K562 (cell line): Measurements from ENCODE around the gene PRTFDC1. TPM values are rescaled to one million over a fixed set of nuclear protein-coding genes. Genes with fewer than 3 reads are reported as not detected.
A peak's percentile ranks its signal among the peaks of the same experiment; 100 is the strongest.

Experiments
- ATAC-seq: fragments of 200-7000 bp; cut with Tn5 transposase; 3 replicates; pipeline ENCODE4 v1.9.1; 2020; ENCODE audit warnings: moderate library complexity
- BruUV-seq: library from RNA; stranded (reverse); fragments of 400-500 nt; replicated peaks from 2 replicates; lab custom pipeline; 2021; lab: Mats Ljungman, UMichigan
- CTCF ChIA-PET: fragments of 300-600 bp; formaldehyde crosslinking; extraction: SDS; loops from one replicate; lab custom pipeline; 2021; ENCODE audit warnings: low intra/inter-chr PET ratio; lab: Yijun Ruan, JAX
- POLR2A ChIA-PET: fragments of 300-600, 350-650 bp; sonication (Branson Sonifier 250); formaldehyde crosslinking; extraction: SDS; loops from one replicate; lab custom pipeline; 2021; ENCODE audit warnings: antibody characterized with exemption, inconsistent platforms; lab: Yijun Ruan, JAX
- DNase-seq, 4 experiments: peaks; one replicate each; pipeline versions ENCODE4 v3.0.0 to v3.0.0-alpha.2; 2011 to 2018; ENCODE audit warnings: low spot score in 3 of 4, mixed read lengths in 3 of 4; ENCODE audit errors: extremely low read depth in 1 of 4
- FAIRE-seq: peaks from 2 replicates; lab custom pipeline; 2011; peaks lifted over from hg19 to GRCh38; lab: Jason Lieb, UNC
- H2AFZ ChIP-seq: 2 replicates; pipeline ENCODE4 v1.6.0; 2011; ENCODE audit warnings: low read depth, low read length, control low read depth, inconsistent platforms
- H3K27ac ChIP-seq: fragments of 200-600 bp; 3 replicates; pipeline ENCODE4 v1.8.0; 2011; ENCODE audit warnings: low read depth, mild to moderate bottlenecking, control low read depth, inconsistent platforms, low read length, moderate library complexity, mixed read lengths; ENCODE audit errors: extremely low read depth
- H3K27me3 ChIP-seq, 2 experiments: fragments of 300-600 bp in 1 of 2; 2 replicates in 1 of 2; 3 replicates in 1 of 2; pipeline versions ENCODE4 v1.6.0 to v1.8.0; 2011; ENCODE audit warnings: inconsistent platforms in 2 of 2, low read length in 2 of 2, mild to moderate bottlenecking in 1 of 2, mixed read lengths in 1 of 2, moderate library complexity in 1 of 2; ENCODE audit not compliant: control insufficient read depth in 2 of 2, insufficient read depth in 2 of 2
- H3K36me3 ChIP-seq: fragments of 300-600 bp; 3 replicates; pipeline ENCODE4 v1.8.0; 2011; ENCODE audit warnings: mild to moderate bottlenecking, low read length, inconsistent platforms; ENCODE audit not compliant: control insufficient read depth, insufficient read depth
- H3K4me1 ChIP-seq, 2 experiments: fragments of 200-600 bp in 1 of 2; replicated peaks in 1 of 2; 2 replicates in 1 of 2; 3 replicates in 1 of 2; pipeline versions ENCODE4 v1.5.1 to v1.8.0; 2011; ENCODE audit warnings: inconsistent platforms in 2 of 2, low read length in 2 of 2, mild to moderate bottlenecking in 1 of 2, mixed read lengths in 1 of 2, moderate library complexity in 1 of 2; ENCODE audit not compliant: control insufficient read depth in 2 of 2, insufficient read depth in 2 of 2
- H3K4me2 ChIP-seq: 2 replicates; pipeline ENCODE4 v1.6.1; 2011; ENCODE audit warnings: low read length, control low read depth, inconsistent platforms, mixed read lengths; ENCODE audit not compliant: insufficient read depth
- H3K4me3 ChIP-seq: fragments of 200-600 bp; sonication (generic), shearing (Covaris generic); 2 replicates; pipeline ENCODE4 v1.5.1; 2016; ENCODE audit warnings: control low read depth, inconsistent platforms
- H3K79me2 ChIP-seq: fragments of 200-600 bp; 3 replicates; pipeline ENCODE4 v1.8.0; 2011; ENCODE audit warnings: low read length, inconsistent platforms; ENCODE audit not compliant: control insufficient read depth, insufficient read depth
- H3K9ac ChIP-seq, 2 experiments: 2 replicates each; pipeline versions ENCODE4 v1.6.0 to v1.6.1; 2011; ENCODE audit warnings: low read depth in 2 of 2, low read length in 2 of 2, control low read depth in 1 of 2, inconsistent platforms in 1 of 2, mild to moderate bottlenecking in 1 of 2, mixed read lengths in 1 of 2; ENCODE audit not compliant: insufficient read depth in 1 of 2
- H3K9me1 ChIP-seq: one replicate; pipeline ENCODE4 v1.6.0; 2011; ENCODE audit warnings: inconsistent platforms, mild to moderate bottlenecking, low read length, moderate library complexity; ENCODE audit not compliant: control insufficient read depth, insufficient read depth
- H3K9me3 ChIP-seq: replicated peaks from 2 replicates; pipeline ENCODE4 v1.5.1; 2011; ENCODE audit warnings: low read depth, low read length, inconsistent platforms; ENCODE audit not compliant: control insufficient read depth, insufficient read depth
- H4K20me1 ChIP-seq: replicated peaks from 2 replicates; pipeline ENCODE4 v1.6.1; 2011; ENCODE audit warnings: low read length, inconsistent platforms, mixed read lengths; ENCODE audit not compliant: control insufficient read depth, insufficient read depth
- ARID1B ChIP-seq: fragments of 450-650 bp; IDR thresholded peaks from 2 replicates; pipeline ENCODE4 v1.6.1; 2016; ENCODE audit warnings: antibody characterized with exemption, mild to moderate bottlenecking, inconsistent platforms
- BRD9 ChIP-seq: fragments of 450-650 bp; IDR thresholded peaks from 2 replicates; pipeline ENCODE4 v1.6.1; 2018; ENCODE audit warnings: low read depth; ENCODE audit not compliant: partially characterized antibody
- CEBPB ChIP-seq: fragments of 450-650 bp; IDR thresholded peaks from 2 replicates; pipeline ENCODE4 v1.6.1; 2016; ENCODE audit warnings: missing genetic modification characterization, missing compliant biosample characterization
- FOXA1 ChIP-seq: fragments of 450-650 bp; IDR thresholded peaks from 2 replicates; pipeline ENCODE4 v1.6.1; 2016; ENCODE audit warnings: mild to moderate bottlenecking, borderline replicate concordance
- HMGN3 ChIP-seq: IDR thresholded peaks from 2 replicates; pipeline ENCODE4 v1.6.1; 2011; ENCODE audit warnings: borderline replicate concordance, low read depth, mild to moderate bottlenecking, mixed read lengths, low read length; ENCODE audit not compliant: insufficient read length; ENCODE audit errors: extremely low read depth
- NUFIP1 ChIP-seq: fragments of 450-650 bp; IDR thresholded peaks from 2 replicates; pipeline ENCODE4 v1.6.1; 2018; ENCODE audit not compliant: partially characterized antibody
- RBFOX2 ChIP-seq: fragments of 200-400 bp; formaldehyde crosslinking; IDR thresholded peaks from 2 replicates; pipeline ENCODE4 v1.6.1; 2017; ENCODE audit warnings: low read depth, mild to moderate bottlenecking, low read length, moderate library complexity
- ZNF668 ChIP-seq: fragments of 250-450 bp; sonication (Bioruptor Pico); IDR thresholded peaks from 2 replicates; pipeline ENCODE4 v1.8.0; 2022; ENCODE audit warnings: mild to moderate bottlenecking, inconsistent platforms
- ZNF780A ChIP-seq: fragments of 250-450 bp; sonication (Bioruptor Pico); IDR thresholded peaks from 2 replicates; pipeline ENCODE4 v1.5.0; 2021; ENCODE audit warnings: mild to moderate bottlenecking
- ZNF79 ChIP-seq: fragments of 250-450 bp; sonication (Bioruptor Pico); IDR thresholded peaks from 2 replicates; pipeline ENCODE4 v1.4.0; 2020; ENCODE audit warnings: low read depth, mild to moderate bottlenecking, moderate library complexity
- WGBS: fragments of 100-300 bp; shearing (Covaris generic); methylation state at CpG from one replicate; pipeline ENCODE4 v1.1.6; 2016; ENCODE audit warnings: low coverage, mixed read lengths; ENCODE audit not compliant: insufficient coverage; ENCODE audit errors: missing lambda C conversion rate; 5-methylcytosine and 5-hydroxymethylcytosine counted together
- in situ Hi-C: fragments of 300-500 bp; cut with MboI; formaldehyde crosslinking; loops from 4 replicates; pipeline ENCODE4 v1.15.0; 2018; ENCODE audit warnings: inconsistent platforms, mixed read lengths
- intact Hi-C: fragments of 100-400 bp; cut with micrococcal nuclease; formaldehyde crosslinking; loops from 2 replicates; pipeline ENCODE4 v1.14.2; 2022
- polyA plus RNA-seq, 8 experiments: library from polyadenylated mRNA; depleted of rRNA in 4 of 8; stranded (reverse) in 5 of 8; unstranded in 3 of 8; fragments of >200 nt; fragmentation: Nextera tagmentation in 2 of 8; fragmentation: Illumina TruSeq in 1 of 8; extraction: Ambion mirVana in 2 of 8; extraction: Trizol in 1 of 8; gene quantifications; 2 replicates each; pipeline versions ENCODE4 v1.2.1 to v1.2.3, GENCODE V29; 2011 to 2014; ENCODE audit warnings: inconsistent platforms in 1 of 8, missing spikeins in 1 of 8
- total RNA-seq, 7 experiments: library from RNA; depleted of rRNA in 6 of 7; stranded (reverse); fragments of >200 nt in 6 of 7; fragmentation: Illumina TruSeq in 2 of 7; extraction: Trizol in 2 of 7; gene quantifications; 2 replicates each; pipeline versions ENCODE4 v1.2.1 to v1.2.3, GENCODE V29; 2011 to 2021; ENCODE audit warnings: low replicate concordance in 1 of 7
- TF ChIP-seq, protein P1 (sequence below): fragments of 250-450 bp; sonication (Bioruptor Pico); IDR thresholded peaks from 2 replicates; pipeline ENCODE4 v1.8.0; 2022; ENCODE audit warnings: moderate library complexity, mild to moderate bottlenecking, inconsistent platforms
- TF ChIP-seq, protein P2 (sequence below): sonication (generic); formaldehyde crosslinking; IDR thresholded peaks from 2 replicates; pipeline ENCODE4 v1.8.0; 2022; ENCODE audit warnings: missing genetic modification reagents, mild to moderate bottlenecking, borderline replicate concordance

Gene PRTFDC1
- total and polyA plus RNA-seq, 9 of the 15 experiments (the other 6 are each of a cell fraction or from before 2014, with no cell fraction given), result 7.0 to 27.6 (median 10.0) TPM

DNA sequence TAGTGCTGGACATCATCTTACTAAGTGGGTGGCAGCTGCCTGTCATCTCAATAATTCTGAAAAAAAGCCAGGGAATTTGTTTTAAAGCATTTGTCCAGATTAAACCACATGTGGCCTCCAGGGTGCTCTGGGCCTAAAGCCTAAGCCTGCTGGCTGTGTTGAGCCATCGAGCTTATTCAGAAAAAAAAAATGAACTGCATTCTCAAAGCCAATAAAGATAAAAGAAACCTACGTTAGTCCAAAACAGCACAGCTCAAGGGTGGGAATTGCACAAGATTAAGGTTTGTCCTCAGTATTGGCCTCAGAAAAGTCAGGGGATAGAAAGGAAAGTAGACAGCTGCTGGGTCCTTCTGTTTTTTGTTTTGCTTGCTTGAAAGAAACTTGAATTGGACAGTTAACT is 22.6 kb upstream of the PRTFDC1 start:
- no peak overlapping the region for H3K4me2 ChIP-seq
- ChIA-PET CTCF (no interaction called here), POLR2A (interaction anchor here (0.5 kb wide), 1 partner anchor 27 kb away, joined by 3 read pairs; no protein-coding TSS in a partner anchor)
- no peak for FAIRE-seq
- no peaks in the 10 kb centered on the region for H3K9me1 ChIP-seq
- H3K27me3 ChIP-seq, result no peaks in the 10 kb centered on the region
- no peaks in the 10 kb centered on the region; the same call in 1 of the 2 replicates for H3K9me3 ChIP-seq
- DNase-seq, result no peak
- in situ Hi-C loops, result no loop called here
- H2AFZ ChIP-seq, result peak overlapping the region; percentile 67
- no peak for TF ChIP-seq NUFIP1
- no peak for TF ChIP-seq FOXA1
- 0 out of 2 replicates have a peak, but pooled peaks have one; percentile 20 for TF ChIP-seq CEBPB (tag)
- no peak for TF ChIP-seq BRD9
- no peak for TF ChIP-seq ARID1B
- no peaks in the 10 kb centered on the region for H3K36me3 ChIP-seq
- no peak overlapping the region for H3K27ac ChIP-seq
- intact Hi-C loops, result no loop called here
- 38% methylated on average over 2 of the region's 2 CpGs for WGBS
- H3K4me3 ChIP-seq, result no peak overlapping the region
- H3K79me2 ChIP-seq, result no peaks in the 10 kb centered on the region
- no peak for ATAC-seq
- BruUV-seq, result no TSS peak
- H4K20me1 ChIP-seq, result no peaks in the 10 kb centered on the region
- H3K9ac ChIP-seq, result no peak overlapping the region
- H3K4me1 ChIP-seq, result no peaks in the 10 kb centered on the region; a peak in 1 of 5 replicates

DNA sequence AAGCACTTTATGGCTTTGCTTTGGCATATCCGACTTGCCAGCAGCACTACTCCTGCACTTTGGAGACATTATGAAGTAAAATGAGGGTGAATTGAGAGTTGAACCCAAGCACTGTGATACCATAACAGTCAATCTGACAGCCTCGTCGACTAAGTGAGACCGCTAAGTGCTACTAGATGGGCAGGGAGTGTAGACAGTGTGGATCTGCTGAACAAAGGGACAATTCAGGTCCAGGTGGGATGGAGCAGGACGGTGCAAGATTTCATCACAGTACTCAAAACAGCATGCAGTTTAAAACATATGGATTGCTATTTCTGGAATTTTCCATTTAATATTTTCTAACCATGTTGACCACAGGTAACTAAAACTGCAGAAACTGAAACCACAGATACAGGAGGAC is 20.8 kb upstream of the PRTFDC1 start:
- Histone ChIP-seq H3K9me3 (no peaks in the 10 kb centered on the region; the same call in 1 of the 2 replicates), H3K4me1 (no peaks in the 10 kb centered on the region), H3K9ac (no peak overlapping the region), H3K4me2 (no peak overlapping the region), H2AFZ (peak overlapping the region; percentile 47), H4K20me1 (no peaks in the 10 kb centered on the region), H3K9me1 (no peaks in the 10 kb centered on the region), H3K4me3 (no peak overlapping the region), H3K27me3 (no peaks in the 10 kb centered on the region), H3K36me3 (no peaks in the 10 kb centered on the region), H3K27ac (no peak overlapping the region), H3K79me2 (no peaks in the 10 kb centered on the region)
- no peak for TF ChIP-seq RBFOX2
- TF ChIP-seq ZNF780A, result no peak
- TF ChIP-seq ZNF79, result no peak
- TF ChIP-seq HMGN3, result no peak
- TF ChIP-seq, protein P1, sequence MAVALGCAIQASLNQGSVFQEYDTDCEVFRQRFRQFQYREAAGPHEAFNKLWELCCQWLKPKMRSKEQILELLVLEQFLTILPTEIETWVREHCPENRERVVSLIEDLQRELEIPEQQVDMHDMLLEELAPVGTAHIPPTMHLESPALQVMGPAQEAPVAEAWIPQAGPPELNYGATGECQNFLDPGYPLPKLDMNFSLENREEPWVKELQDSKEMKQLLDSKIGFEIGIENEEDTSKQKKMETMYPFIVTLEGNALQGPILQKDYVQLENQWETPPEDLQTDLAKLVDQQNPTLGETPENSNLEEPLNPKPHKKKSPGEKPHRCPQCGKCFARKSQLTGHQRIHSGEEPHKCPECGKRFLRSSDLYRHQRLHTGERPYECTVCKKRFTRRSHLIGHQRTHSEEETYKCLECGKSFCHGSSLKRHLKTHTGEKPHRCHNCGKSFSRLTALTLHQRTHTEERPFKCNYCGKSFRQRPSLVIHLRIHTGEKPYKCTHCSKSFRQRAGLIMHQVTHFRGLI, result no peak
- TF ChIP-seq ZNF668 (CRISPR knock-in tag), result no peak
- TF ChIP-seq, protein P2, sequence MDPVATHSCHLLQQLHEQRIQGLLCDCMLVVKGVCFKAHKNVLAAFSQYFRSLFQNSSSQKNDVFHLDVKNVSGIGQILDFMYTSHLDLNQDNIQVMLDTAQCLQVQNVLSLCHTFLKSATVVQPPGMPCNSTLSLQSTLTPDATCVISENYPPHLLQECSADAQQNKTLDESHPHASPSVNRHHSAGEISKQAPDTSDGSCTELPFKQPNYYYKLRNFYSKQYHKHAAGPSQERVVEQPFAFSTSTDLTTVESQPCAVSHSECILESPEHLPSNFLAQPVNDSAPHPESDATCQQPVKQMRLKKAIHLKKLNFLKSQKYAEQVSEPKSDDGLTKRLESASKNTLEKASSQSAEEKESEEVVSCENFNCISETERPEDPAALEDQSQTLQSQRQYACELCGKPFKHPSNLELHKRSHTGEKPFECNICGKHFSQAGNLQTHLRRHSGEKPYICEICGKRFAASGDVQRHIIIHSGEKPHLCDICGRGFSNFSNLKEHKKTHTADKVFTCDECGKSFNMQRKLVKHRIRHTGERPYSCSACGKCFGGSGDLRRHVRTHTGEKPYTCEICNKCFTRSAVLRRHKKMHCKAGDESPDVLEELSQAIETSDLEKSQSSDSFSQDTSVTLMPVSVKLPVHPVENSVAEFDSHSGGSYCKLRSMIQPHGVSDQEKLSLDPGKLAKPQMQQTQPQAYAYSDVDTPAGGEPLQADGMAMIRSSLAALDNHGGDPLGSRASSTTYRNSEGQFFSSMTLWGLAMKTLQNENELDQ (CRISPR knock-in tag), result no peak
- ATAC-seq, result no peak
- DNase-seq, result no peak
- ChIA-PET CTCF (no interaction called here), POLR2A (no interaction called here)
- intact Hi-C loops, result no loop called here
- BruUV-seq, result no TSS peak
- FAIRE-seq, result peak; percentile 29
- WGBS, result 57% methylated on average over 5 of the region's 5 CpGs
- in situ Hi-C loops, result no loop called here
